Muscle layer of duodenum (tissue), 2 donors: ENCODE data around the gene FNBP1L.
A peak's percentile ranks its signal among the peaks of the same experiment; 100 is the strongest.
"Not testable (repeated sequence)": the region's sequence is repeated elsewhere in the genome, so short reads cannot be mapped to it uniquely, and the experiment has no call there.

Experiments
- H3K27ac ChIP-seq: one replicate; pipeline ENCODE4 v1.7.0; 2013; ENCODE audit warnings: mild to moderate bottlenecking, low read length
- H3K27me3 ChIP-seq: one replicate; pipeline ENCODE4 v1.7.0; 2013; ENCODE audit warnings: low read depth, mild to moderate bottlenecking, control low read depth, low read length
- H3K36me3 ChIP-seq, 2 donors: one replicate each; pipeline ENCODE4 v1.7.0; 2013; ENCODE audit warnings: low read length in 2 of 2, control low read depth in 1 of 2, mild to moderate bottlenecking in 1 of 2; ENCODE audit not compliant: insufficient read depth in 2 of 2, control insufficient read depth in 1 of 2
- H3K4me1 ChIP-seq, 2 donors: one replicate each; pipeline ENCODE4 v1.7.0; 2013; ENCODE audit warnings: low read length in 2 of 2, mild to moderate bottlenecking in 2 of 2, control low read depth in 1 of 2, moderate library complexity in 1 of 2; ENCODE audit not compliant: insufficient read depth in 2 of 2, control insufficient read depth in 1 of 2
- H3K4me3 ChIP-seq, 2 donors: one replicate each; pipeline ENCODE4 v1.7.0; 2013; ENCODE audit warnings: low read length in 2 of 2, low read depth in 1 of 2, mild to moderate bottlenecking in 1 of 2
- H3K9me3 ChIP-seq, 2 donors: one replicate each; pipeline ENCODE4 v1.7.0; 2013; ENCODE audit warnings: low read length in 2 of 2, control low read depth in 1 of 2, mild to moderate bottlenecking in 1 of 2; ENCODE audit not compliant: control insufficient read depth in 1 of 2
- donor health status: healthy.

Gene FNBP1L

DNA sequence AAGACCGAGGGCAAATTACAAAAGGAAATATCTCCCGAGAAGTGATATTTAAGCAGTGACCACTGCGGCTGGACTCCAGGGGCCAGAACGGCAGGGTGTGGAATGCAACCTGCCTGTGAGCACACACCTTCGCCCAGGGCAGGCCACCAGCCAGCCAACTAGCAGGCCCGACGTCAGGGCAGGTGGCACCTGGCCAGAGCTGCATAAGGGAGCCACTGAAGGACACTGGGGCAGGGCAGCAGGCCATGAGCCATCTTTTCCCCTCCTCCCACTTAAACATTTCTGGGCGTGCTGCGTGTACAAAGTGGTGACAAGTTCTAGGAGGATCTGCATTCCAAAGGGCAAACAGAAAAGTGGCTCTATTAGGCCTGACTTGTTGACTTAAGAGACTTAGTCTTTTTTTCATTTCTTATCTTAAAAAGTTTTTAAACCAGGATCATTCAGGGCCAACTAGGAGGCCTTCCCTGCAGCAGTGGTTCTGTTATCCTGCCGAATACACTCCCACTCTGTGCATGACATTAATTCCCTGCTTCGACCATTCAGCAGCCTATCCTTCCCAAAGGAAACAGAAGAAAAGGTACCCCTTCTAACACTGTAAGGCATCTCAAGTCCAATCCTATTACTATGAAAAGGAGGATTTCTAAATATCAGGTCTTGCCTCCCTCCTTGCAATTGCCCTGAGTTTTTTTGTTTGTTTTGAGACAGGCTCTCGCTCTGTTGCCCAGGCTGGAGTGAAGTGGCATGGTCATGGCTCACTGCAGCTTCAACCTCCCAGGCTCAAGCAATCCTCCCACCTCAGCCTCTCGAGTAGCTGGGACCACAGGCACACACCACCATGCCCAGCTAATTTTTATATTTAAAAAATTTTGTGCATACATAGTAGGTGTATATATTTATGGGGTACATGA is 137.4 kb downstream of the FNBP1L start:
- Histone ChIP-seq H3K27ac (peak overlapping the region; percentile 83), H3K4me3 (peak overlapping the region in 1 of 2 donors; percentile 35), H3K27me3 (no peaks in the 10 kb centered on the region), H3K9me3 (no peaks in the 10 kb centered on the region), H3K36me3 (peaks cover 34 to 45% of the 10 kb centered on the region in 2 donors), H3K4me1 (no peaks in the 10 kb centered on the region)

DNA sequence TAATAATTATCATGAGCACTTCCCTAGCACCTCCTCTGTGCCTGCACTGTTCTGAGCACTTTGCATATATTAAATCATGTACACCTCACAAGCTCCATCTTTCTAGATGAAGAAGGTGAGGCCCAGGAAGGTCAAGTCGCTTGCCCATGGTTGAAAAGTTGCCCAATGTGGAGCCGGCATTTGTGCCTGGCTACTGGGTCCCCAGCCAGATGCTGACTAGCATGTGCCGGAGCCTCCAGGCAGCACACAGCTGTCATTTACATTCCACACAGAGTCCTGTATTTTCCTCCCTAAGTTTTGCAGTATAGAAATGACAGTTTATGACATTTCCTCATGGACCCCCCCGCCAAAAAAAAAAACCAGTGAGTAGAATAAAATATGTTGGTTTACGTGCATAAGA is 139.4 kb downstream of the FNBP1L start:
- Histone ChIP-seq H3K36me3 (peaks cover 27 to 48% of the 10 kb centered on the region in 2 donors), H3K4me1 (no peaks in the 10 kb centered on the region), H3K4me3 (no peak overlapping the region), H3K27me3 (no peaks in the 10 kb centered on the region), H3K27ac (no peak overlapping the region), H3K9me3 (no peaks in the 10 kb centered on the region)

DNA sequence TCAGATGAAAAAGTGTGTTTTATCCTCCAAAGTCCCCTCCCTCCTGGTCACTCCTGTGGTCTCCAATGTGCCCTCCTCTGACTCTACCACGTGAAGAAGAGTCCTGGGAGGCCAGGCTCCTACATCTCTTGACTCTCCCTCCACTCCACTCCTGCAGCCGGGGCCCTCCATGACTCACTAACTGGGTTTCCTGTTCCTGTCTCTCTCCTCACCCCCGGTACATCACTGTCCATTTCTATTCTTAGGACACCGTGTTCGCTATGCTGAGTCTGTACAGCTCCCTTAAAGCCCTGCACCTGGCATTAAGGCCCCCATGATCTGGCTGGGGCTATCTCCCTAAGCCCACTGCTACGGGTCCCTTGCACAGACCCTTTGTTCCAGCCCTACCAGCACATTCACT is 140.3 kb downstream of the FNBP1L start:
- Histone ChIP-seq H3K9me3 (no peaks in the 10 kb centered on the region), H3K4me3 (no peak overlapping the region), H3K36me3 (peaks cover 18 to 39% of the 10 kb centered on the region in 2 donors), H3K27me3 (no peaks in the 10 kb centered on the region), H3K4me1 (no peaks in the 10 kb centered on the region), H3K27ac (no peak overlapping the region)

DNA sequence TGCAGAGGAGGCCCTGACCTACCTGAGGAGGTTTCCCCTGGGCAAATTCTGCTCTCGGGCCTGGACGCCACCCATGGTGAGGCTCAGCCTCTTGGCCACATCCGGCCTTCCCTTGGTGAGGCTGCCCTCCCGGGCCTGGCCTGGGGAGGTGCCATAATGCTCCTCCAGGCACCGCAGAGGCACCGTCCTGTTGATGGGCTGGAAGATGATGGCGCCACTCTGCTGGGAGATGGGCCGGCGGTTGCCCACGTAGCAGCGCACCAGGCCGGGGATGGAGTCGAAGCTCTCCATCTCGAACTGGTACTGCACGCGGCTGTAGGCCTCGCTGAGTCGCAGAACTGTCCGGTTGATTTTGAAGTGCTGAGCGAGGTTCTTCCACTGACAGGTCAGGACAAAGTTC is 141.0 kb downstream of the FNBP1L start:
- Histone ChIP-seq H3K4me3 (no peak overlapping the region), H3K27me3 (no peaks in the 10 kb centered on the region), H3K9me3 (no peaks in the 10 kb centered on the region), H3K4me1 (no peaks in the 10 kb centered on the region), H3K36me3 (peaks cover 17 to 32% of the 10 kb centered on the region in 2 donors), H3K27ac (no peak overlapping the region)

DNA sequence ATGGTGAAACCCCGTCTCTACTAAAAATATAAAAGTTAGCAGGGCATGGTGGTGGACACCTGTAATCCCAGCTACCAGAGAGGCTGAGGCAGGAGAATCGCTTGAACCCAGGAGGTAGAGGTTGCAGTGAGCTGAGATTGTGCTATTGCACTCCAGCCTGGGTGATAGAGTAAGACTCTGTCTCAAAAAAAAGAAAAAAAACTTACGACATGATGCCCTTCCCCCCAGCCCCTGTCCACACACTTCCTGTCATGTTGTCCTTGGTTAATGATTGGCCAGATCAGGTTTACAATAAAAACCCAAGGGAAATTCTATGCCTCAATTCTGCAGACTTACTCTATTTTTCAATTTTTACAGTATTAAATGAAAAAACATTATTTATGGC is 143.4 kb downstream of the FNBP1L start:
- Histone ChIP-seq H3K36me3 (peaks cover 17 to 31% of the 10 kb centered on the region in 2 donors), H3K4me1 (peaks cover 0 to 14% of the 10 kb centered on the region in 2 donors)
- not testable (repeated sequence) for H3K27ac ChIP-seq, H3K27me3 ChIP-seq, H3K9me3 ChIP-seq, H3K4me3 ChIP-seq

DNA sequence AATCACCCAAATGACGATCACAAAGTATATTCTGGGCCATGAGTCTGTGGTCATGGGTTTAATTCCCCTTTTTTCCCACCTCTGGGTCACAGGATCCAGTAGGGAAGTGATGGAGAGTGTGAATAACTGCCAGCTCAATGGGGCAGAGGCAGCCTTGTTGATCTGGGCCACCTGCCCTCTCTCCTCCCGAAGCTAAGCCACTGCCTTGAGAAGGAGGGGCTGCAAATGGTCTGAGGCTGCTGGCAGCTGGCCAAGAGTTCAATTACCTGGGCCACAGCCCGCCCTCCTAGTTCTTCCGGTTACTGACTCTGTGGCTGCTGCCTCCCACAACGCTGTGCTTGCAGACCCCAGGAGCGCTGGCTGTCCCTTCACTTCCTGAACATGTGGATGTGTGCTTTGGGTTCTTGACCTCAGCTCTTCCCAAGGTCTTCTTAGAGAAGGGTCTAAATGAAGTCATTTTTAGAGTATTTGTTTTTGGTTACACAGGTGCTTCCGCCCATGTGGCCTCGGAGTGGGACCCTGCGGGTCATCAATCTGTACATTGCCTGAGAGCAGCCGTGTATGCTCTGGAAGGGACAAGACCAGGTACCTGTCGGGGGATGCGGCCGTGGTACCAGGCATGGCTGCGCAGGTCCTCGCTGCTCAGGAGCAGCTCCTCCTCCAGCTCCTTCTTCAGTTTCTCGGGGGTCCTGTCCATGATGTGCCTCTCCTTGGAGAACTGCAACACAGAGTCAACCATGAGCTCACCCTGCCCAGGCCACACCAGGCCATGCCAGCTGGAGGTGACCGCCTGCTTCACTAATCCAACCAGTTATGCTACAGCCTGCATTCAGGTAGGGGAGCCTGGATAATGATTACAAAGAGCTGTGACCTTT is 144.0 kb downstream of the FNBP1L start:
- H3K4me1 ChIP-seq = peaks cover 0 to 14% of the 10 kb centered on the region in 2 donors
- H3K9me3 ChIP-seq = no peaks in the 10 kb centered on the region
- peaks cover 17 to 31% of the 10 kb centered on the region in 2 donors for H3K36me3 ChIP-seq
- H3K4me3 ChIP-seq = peak overlapping the region in 1 of 2 donors; percentile 35
- peak overlapping the region; percentile 77 for H3K27ac ChIP-seq
- no peaks in the 10 kb centered on the region for H3K27me3 ChIP-seq

DNA sequence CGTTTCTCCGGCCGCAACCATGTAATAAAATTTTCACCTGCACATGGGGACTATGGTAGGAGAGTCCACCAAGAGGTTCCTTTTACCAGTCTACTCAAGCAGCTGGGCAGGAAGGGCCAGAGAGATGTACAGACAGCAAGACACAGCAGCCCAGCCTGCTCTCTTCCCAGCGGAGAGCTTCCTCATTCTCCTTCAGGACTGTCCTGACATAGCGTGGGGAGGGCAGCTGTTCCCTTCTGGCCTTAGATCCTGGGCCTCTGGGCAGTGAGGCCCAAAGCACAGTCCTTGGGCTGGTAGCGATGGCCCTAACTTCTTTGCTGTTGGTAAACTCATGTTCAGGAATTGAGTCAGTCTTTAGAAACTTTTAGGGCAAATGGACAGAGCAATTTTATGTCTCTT is 144.6 kb downstream of the FNBP1L start:
- Histone ChIP-seq H3K36me3 (peaks cover 13 to 27% of the 10 kb centered on the region in 2 donors), H3K4me3 (peak overlapping the region in 1 of 2 donors; percentile 35), H3K27ac (peak overlapping the region; percentile 77), H3K9me3 (no peaks in the 10 kb centered on the region), H3K4me1 (peaks cover 0 to 17% of the 10 kb centered on the region in 2 donors), H3K27me3 (no peaks in the 10 kb centered on the region)

DNA sequence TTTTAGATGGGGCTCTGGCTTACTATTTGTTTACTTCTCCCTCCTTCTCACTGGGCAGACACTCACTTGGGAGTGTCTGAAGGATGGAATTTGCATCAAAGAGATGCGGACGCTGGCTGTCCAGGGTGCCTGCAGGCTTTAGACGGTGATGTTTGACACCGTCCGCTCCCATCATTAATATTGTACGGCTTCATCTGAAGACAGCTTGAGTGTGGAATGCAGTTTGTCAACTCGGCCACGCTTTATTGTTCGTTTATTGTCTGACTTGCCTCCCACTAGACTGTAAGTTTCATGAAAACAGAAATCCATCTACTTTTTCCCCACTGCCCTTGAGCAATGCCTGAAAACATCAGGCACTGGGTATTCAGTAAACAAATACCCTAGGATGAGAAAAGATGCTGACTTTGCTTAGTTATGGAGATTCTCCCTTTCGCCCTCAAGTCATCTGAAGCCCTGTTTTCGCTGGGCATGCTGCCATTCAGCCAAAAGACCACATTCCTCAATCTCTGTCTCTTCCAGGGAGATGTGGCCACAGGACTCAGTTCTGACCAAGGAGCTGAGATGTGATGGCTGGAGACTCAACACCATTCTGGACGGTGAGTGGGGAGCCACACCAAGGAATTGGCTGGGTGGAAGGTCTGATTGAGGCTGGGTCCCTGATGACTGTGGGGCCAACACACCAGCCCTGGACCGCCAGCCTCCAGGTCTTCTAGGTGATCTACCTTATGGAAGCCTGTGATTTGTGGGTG is 146.1 kb downstream of the FNBP1L start:
- Histone ChIP-seq H3K4me3 (no peak overlapping the region), H3K27ac (no peak overlapping the region)

DNA sequence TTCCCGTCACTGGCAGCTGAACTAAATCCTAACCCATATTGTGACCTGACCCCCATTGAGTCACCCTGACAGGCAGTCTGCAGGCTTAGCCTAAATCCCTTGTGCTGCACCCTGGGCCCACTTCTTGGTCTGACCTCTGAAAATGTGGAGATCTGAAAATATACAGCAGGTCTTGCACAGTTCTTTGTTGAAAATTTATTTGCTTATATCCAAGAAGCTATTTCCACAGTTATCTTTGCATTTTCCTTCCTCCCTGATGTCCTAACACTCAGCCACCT is 146.6 kb downstream of the FNBP1L start:
- H3K27ac ChIP-seq = no peak overlapping the region
- peaks cover 0 to 28% of the 10 kb centered on the region in 2 donors for H3K4me1 ChIP-seq
- H3K36me3 ChIP-seq = peaks cover 5 to 11% of the 10 kb centered on the region in 2 donors
- no peaks in the 10 kb centered on the region for H3K9me3 ChIP-seq
- H3K4me3 ChIP-seq = no peak overlapping the region
- H3K27me3 ChIP-seq = no peaks in the 10 kb centered on the region

More for the DNA sequence above, 146.1 kb downstream of the FNBP1L start:
- Histone ChIP-seq H3K9me3 (no peaks in the 10 kb centered on the region), H3K27me3 (no peaks in the 10 kb centered on the region), H3K36me3 (peaks cover 5 to 16% of the 10 kb centered on the region in 2 donors), H3K4me1 (peaks cover 0 to 28% of the 10 kb centered on the region in 2 donors)

DNA sequence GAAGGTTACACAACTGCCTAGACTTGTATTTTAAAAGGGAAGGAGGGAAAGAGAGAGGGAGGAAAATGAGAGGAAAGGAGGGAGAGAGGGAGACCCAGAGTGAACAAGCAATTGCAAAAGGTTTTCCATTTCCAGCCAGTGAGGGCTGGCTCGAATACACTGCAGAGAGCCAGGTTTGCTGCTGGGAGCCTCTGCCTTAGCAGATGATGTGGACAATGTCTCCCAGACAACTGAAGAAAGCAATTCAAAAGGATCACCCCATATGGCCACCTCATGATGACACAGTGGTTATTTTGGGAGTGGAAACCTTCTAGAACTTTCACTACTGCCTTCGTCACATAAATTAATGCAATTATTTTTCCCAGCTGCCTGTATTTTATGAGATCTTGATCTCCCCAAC is 147.3 kb downstream of the FNBP1L start:
- no peak overlapping the region for H3K27ac ChIP-seq
- no peak overlapping the region for H3K4me3 ChIP-seq
- no peaks in the 10 kb centered on the region for H3K27me3 ChIP-seq
- H3K36me3 ChIP-seq = peaks cover 0 to 7% of the 10 kb centered on the region in 2 donors
- peaks cover 0 to 28% of the 10 kb centered on the region in 2 donors for H3K4me1 ChIP-seq
- no peaks in the 10 kb centered on the region for H3K9me3 ChIP-seq

DNA sequence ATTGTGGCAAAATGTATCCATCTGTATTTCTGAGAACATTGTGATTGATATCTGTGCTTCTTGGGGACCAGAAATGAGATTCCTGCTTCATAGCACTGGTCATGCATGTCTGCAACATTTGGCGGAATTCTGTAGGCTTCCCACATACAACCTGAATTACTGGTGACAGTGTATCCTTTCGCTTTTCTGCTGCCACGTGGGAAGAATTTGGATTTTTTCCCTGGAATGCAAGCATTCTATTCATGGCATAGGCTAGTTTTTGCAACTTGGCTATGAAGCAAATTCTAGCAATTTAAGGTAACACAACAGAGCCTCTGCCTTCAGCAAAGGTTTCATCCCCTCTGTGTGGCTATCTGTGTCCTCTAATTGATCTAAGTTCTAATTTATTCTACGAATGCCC is 147.8 kb downstream of the FNBP1L start:
- no peak overlapping the region for H3K27ac ChIP-seq

More for the DNA sequence above, 147.8 kb downstream of the FNBP1L start:
- Histone ChIP-seq H3K36me3 (peaks cover 0 to 7% of the 10 kb centered on the region in 2 donors), H3K27me3 (no peaks in the 10 kb centered on the region), H3K9me3 (no peaks in the 10 kb centered on the region), H3K4me1 (peaks cover 0 to 28% of the 10 kb centered on the region in 2 donors), H3K4me3 (no peak overlapping the region)
